Caco-2 (cell line): Measurements from ENCODE around the gene SRGAP3. TPM values are rescaled to one million over a fixed set of nuclear protein-coding genes. Genes with fewer than 3 reads are reported as not detected.

Experiments used
- BruUV-seq: library from RNA; stranded (reverse); fragments of 400-500 nt; replicated peaks from 2 replicates; lab custom pipeline; 2021; lab: Mats Ljungman, UMichigan
- CTCF ChIA-PET: fragments of 300-600 bp; sonication (Branson Sonifier 250); formaldehyde crosslinking; loops from one replicate; lab custom pipeline; 2022; ENCODE audit warnings: antibody characterized with exemption; lab: Charles Lee
- POLR2A ChIA-PET: fragments of 300-600 bp; sonication (Branson Sonifier 250); formaldehyde crosslinking; loops from one replicate; lab custom pipeline; 2022; ENCODE audit warnings: antibody characterized with exemption; lab: Charles Lee
- DNase-seq, 2 experiments: peaks; one replicate each; pipeline versions ENCODE4 v3.0.0 to v3.0.0-alpha.2; 2020 to 2022
- H3K27me3 ChIP-seq: replicated peaks from 2 replicates; pipeline ENCODE4 v1.6.0; 2011; ENCODE audit warnings: low read length; ENCODE audit not compliant: control insufficient read depth, insufficient read depth
- H3K36me3 ChIP-seq: 2 replicates; pipeline ENCODE4 v1.5.1; 2011; ENCODE audit warnings: low read length; ENCODE audit not compliant: control insufficient read depth, insufficient read depth
- H3K4me1 ChIP-seq: fragments of 250-450 bp; sonication (Bioruptor Pico); 2 replicates; pipeline ENCODE4 v1.5.1; 2020; ENCODE audit warnings: mild to moderate bottlenecking
- H3K4me3 ChIP-seq: 2 replicates; pipeline ENCODE4 v1.5.1; 2011; ENCODE audit warnings: low read depth, mild to moderate bottlenecking, control low read depth, low read length
- H3K9me3 ChIP-seq: fragments of 250-450 bp; sonication (Bioruptor Pico); 2 replicates; pipeline ENCODE4 v1.5.1; 2020; ENCODE audit warnings: mild to moderate bottlenecking, moderate library complexity
- H3K27ac Mint-ChIP-seq: one replicate; pipeline ENCODE4 v1.8.0; 2022; ENCODE audit warnings: mixed read lengths; ENCODE audit not compliant: unreplicated experiment
- H3K27me3 Mint-ChIP-seq: one replicate; pipeline ENCODE4 v1.8.0; 2022; ENCODE audit warnings: mixed read lengths; ENCODE audit not compliant: insufficient read depth, unreplicated experiment
- H3K36me3 Mint-ChIP-seq: one replicate; pipeline ENCODE4 v1.8.0; 2022; ENCODE audit warnings: mild to moderate bottlenecking, mixed read lengths; ENCODE audit not compliant: insufficient read depth, unreplicated experiment
- H3K4me1 Mint-ChIP-seq: one replicate; pipeline ENCODE4 v1.8.0; 2022; ENCODE audit warnings: low read depth, mixed read lengths; ENCODE audit not compliant: unreplicated experiment
- H3K4me3 Mint-ChIP-seq: one replicate; pipeline ENCODE4 v1.8.0; 2022; ENCODE audit warnings: mild to moderate bottlenecking, moderate library complexity, mixed read lengths; ENCODE audit not compliant: unreplicated experiment
- H3K9me3 Mint-ChIP-seq: one replicate; pipeline ENCODE4 v1.8.0; 2022; ENCODE audit warnings: mixed read lengths; ENCODE audit not compliant: unreplicated experiment
- CTCF ChIP-seq, 2 experiments: fragments of 200-600 bp in 1 of 2; IDR thresholded peaks; 1 replicate in 1 of 2; 2 replicates in 1 of 2; pipeline versions ENCODE4 v1.5.1 to v1.8.0; 2011 to 2022; ENCODE audit warnings: antibody characterized with exemption in 1 of 2, control low read depth in 1 of 2, inconsistent platforms in 1 of 2, low read depth in 1 of 2, low read length in 1 of 2, mild to moderate bottlenecking in 1 of 2, moderate library complexity in 1 of 2; ENCODE audit not compliant: insufficient read depth in 1 of 2, severe bottlenecking in 1 of 2, unreplicated experiment in 1 of 2
- intact Hi-C: fragments of 100-400 bp; cut with micrococcal nuclease; formaldehyde crosslinking; loops from one replicate; pipeline ENCODE4 v1.10.0; 2022; ENCODE audit not compliant: unreplicated experiment
- total RNA-seq: library from RNA; stranded (reverse); gene quantifications from 2 replicates; pipeline ENCODE4 v1.2.3, GENCODE V29; 2022

Gene SRGAP3
- total RNA-seq, 1 experiment from 2014 or later: 1.3 TPM

GRCh38 chr3:8942746-8943488, 306.5 kb downstream of the SRGAP3 start:
- no peak overlapping the region for H3K4me3 Mint-ChIP-seq
- Histone ChIP-seq H3K4me3 (no peak overlapping the region), H3K27me3 (no peaks in the 10 kb centered on the region), H3K36me3 (no peaks in the 10 kb centered on the region), H3K9me3 (0 out of 2 replicates have a peak, but pooled peaks cover 6% of the 10 kb centered on the region), H3K4me1 (no peaks in the 10 kb centered on the region; the same call in 1 of the 2 replicates)
- no peaks in the 10 kb centered on the region for H3K27me3 Mint-ChIP-seq
- H3K9me3 Mint-ChIP-seq: peaks cover 23% of the 10 kb centered on the region
- H3K27ac Mint-ChIP-seq: no peak overlapping the region
- BruUV-seq: no TSS peak
- CTCF ChIA-PET: no interaction called here
- no peak for DNase-seq
- intact Hi-C loops: no loop called here
- peaks cover 18% of the 10 kb centered on the region for H3K36me3 Mint-ChIP-seq
- TF ChIP-seq CTCF (IDR thresholded peaks at IDR 0.05; ENCODE audit: insufficient read depth in 1 of 2, low read depth in 1 of 2, low read length in 1 of 2, severe bottlenecking in 1 of 2, unreplicated experiment in 1 of 2): no peak
- POLR2A ChIA-PET: no interaction called here
- H3K4me1 Mint-ChIP-seq: no peaks in the 10 kb centered on the region

GRCh38 chr3:8942115-8942514, 307.3 kb downstream of the SRGAP3 start:
- 0 out of 2 replicates have a peak, but pooled peaks cover 6% of the 10 kb centered on the region for H3K9me3 ChIP-seq
- BruUV-seq: no TSS peak
- ChIA-PET CTCF (no interaction called here), POLR2A (no interaction called here)
- peaks cover 8% of the 10 kb centered on the region for H3K4me1 ChIP-seq
- TF ChIP-seq CTCF (IDR thresholded peaks at IDR 0.05; ENCODE audit: insufficient read depth in 1 of 2, low read depth in 1 of 2, low read length in 1 of 2, severe bottlenecking in 1 of 2, unreplicated experiment in 1 of 2): no peak
- intact Hi-C loops: no loop called here
- Mint-ChIP-seq H3K4me1 (no peaks in the 10 kb centered on the region), H3K36me3 (peaks cover 26% of the 10 kb centered on the region), H3K4me3 (no peak overlapping the region), H3K27me3 (no peaks in the 10 kb centered on the region), H3K9me3 (peaks cover 23% of the 10 kb centered on the region), H3K27ac (no peak overlapping the region)
- H3K4me3 ChIP-seq: no peak overlapping the region
- no peaks in the 10 kb centered on the region for H3K36me3 ChIP-seq
- H3K27me3 ChIP-seq: no peaks in the 10 kb centered on the region
- DNase-seq: no peak

- POLR2A ChIA-PET: no interaction called here
- no peak overlapping the region for H3K4me3 Mint-ChIP-seq
- no peaks in the 10 kb centered on the region for H3K4me1 Mint-ChIP-seq
- CTCF ChIA-PET: no interaction called here
- no TSS peak for BruUV-seq
- intact Hi-C loops: no loop called here
- no peak overlapping the region for H3K4me3 ChIP-seq
- H3K27ac Mint-ChIP-seq: no peak overlapping the region
- H3K4me1 ChIP-seq: peaks cover 13% of the 10 kb centered on the region
- TF ChIP-seq CTCF (IDR thresholded peaks at IDR 0.05; ENCODE audit: insufficient read depth in 1 of 2, low read depth in 1 of 2, low read length in 1 of 2, severe bottlenecking in 1 of 2, unreplicated experiment in 1 of 2): peak; percentile 35 to 56
- H3K36me3 ChIP-seq: no peaks in the 10 kb centered on the region
- H3K9me3 Mint-ChIP-seq: peaks cover 7% of the 10 kb centered on the region
- peak in 1 of 2 experiments; percentile 23 for DNase-seq
- H3K27me3 Mint-ChIP-seq: no peaks in the 10 kb centered on the region
- no peaks in the 10 kb centered on the region for H3K27me3 ChIP-seq
- 0 out of 2 replicates have a peak, but pooled peaks cover 3% of the 10 kb centered on the region for H3K9me3 ChIP-seq
- H3K36me3 Mint-ChIP-seq: peaks cover 17% of the 10 kb centered on the region
Measured at GRCh38 chr3:8938021-8938420, 311.4 kb downstream of the SRGAP3 start.
